Activated CD4-positive, CD25-positive, alpha-beta regulatory T cell treated with anti-CD3 and anti-CD28 coated beads, Interleukin-2, amount 50 U/mL, for 24 hours (primary cell): ENCODE measurements around the gene PPDPF.

Source experiments
- ATAC-seq, 2 donors: fragments of 150-1000 bp; cut with Tn5 transposase; one replicate each; pipeline ENCODE4 v1.10.0; 2021; ENCODE audit warnings: mild to moderate bottlenecking in 1 of 2, moderate library complexity in 1 of 2

The PPDPF gene

DNA sequence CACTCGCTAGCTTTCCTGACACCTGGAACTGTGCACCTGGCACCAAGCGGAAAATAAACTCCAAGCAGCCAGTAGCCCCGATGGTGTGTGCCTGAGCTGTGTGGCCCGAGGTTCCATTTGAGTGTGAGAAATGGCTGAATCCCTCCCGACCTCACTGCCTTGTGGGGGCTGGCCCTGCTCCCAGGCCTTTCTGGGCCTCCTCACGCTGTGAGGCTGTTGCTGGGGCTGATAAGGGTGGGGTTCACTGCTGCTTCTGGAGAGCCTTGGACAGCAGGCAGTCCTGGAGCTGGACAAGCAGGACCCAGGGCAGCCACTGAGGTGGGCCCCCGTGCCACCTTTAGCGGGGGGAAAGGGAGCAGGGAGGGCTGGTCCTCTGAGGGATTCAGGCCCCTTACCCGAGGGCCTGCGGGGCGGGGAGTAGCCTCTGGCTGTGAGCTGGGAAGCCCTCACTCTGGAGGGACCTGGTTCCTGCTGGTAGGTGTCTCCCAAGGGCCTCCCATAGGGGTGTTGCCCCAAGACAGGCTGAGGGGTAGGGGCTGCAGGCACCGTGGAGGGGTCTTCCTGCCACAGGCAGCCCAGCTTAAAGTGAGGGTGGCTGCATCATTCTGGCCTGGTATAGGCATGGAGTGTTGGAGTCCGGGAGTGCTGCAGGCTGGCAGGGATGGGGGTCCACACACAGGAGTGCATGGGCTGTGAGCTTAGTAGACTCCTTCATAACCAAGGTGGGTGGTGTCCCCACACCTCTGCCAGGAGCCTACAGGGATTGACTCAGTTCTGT, 1.7 kb downstream of the PPDPF start:
- no peak for ATAC-seq

DNA sequence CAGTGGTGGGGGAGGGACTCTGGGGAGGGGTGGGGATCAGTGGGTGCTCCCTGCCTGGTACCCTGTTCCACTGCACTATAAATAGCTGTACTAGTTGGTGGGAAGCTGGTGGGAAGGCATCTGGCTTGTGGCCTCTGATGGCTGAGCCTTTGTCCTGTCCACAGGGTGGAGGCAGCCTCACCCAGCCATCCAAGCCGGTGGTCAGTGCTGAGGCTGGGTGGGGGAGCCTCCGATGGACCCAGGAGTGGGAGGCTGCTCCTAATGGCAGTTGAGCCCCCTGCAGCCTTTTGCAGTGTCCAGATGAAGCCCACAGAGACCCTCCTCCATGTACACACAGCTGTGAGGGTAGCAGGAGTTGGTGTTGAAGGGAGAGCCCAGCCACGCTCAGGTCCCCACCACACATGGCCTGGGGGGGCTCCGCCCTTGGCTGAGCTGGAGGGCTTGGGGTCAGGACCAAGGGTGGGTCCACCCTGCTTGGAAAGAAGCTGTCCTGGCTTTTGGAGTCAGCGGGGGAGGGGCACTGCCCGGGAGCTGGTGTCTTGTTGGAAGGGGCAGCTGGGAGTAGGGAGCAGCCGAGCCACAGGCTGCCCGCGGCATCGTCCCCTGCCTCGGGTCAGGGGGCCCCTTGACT, 2.5 kb downstream of the PPDPF start:
- ATAC-seq = no peak

DNA sequence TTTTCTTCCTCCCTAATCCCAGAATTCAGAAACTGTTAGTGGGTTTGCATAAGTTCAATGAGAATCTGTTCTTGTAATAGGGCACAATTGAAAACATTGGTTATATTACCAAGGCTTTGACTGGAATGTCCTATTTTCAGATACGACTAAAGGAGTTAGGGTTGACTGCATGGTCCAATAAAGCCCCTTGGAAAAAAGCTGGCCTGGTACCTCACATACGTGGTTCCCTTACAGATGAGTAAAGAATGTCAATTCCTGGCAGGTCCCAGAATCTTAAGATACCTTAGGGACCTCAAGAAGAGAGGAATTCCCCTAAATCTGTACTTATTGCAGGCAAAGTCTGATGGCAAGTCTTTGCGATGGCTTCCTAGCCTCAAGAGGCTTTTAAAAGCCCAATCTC, 4.6 kb downstream of the PPDPF start:
- no peak for ATAC-seq

DNA sequence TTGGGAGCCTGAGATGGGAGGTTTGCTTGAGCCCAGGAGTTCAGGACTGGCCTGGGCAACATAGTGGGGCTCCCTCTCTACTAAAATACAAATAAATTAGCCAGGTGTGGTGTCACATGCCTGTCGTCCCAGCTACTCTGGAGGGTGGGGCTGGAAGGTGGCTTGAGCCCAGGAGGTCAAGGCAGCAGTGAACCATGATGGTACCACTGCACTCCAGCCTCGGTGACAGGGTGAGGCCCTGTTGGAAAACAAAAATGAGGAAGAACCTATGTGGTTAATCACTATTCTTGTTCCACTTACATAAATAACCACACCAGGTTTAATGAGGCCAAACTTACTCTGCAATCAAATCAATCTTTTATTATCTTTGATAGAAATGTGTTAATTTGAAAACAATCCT, 5.4 kb downstream of the PPDPF start:
- ATAC-seq = no peak

DNA sequence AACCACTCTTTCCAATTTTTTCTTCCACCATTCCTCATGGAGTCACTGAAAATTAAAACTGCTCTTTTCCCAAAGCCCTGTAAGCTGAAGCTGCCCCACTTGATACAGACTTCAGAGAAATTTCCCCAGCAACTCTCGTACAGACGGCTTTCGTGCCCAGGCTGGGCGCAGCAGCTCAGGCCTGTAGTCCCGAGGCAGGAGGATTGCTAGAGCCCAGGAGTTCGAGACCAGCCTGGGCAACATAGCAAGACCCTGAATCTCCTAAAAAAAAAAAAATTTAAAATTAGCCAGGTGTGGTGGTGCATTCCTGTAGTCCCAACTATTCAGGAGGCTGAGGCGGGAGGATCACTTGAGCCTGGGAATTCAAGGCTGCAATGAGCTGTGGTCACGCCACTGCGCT, 6.6 kb downstream of the PPDPF start:
- ATAC-seq = no peak

DNA sequence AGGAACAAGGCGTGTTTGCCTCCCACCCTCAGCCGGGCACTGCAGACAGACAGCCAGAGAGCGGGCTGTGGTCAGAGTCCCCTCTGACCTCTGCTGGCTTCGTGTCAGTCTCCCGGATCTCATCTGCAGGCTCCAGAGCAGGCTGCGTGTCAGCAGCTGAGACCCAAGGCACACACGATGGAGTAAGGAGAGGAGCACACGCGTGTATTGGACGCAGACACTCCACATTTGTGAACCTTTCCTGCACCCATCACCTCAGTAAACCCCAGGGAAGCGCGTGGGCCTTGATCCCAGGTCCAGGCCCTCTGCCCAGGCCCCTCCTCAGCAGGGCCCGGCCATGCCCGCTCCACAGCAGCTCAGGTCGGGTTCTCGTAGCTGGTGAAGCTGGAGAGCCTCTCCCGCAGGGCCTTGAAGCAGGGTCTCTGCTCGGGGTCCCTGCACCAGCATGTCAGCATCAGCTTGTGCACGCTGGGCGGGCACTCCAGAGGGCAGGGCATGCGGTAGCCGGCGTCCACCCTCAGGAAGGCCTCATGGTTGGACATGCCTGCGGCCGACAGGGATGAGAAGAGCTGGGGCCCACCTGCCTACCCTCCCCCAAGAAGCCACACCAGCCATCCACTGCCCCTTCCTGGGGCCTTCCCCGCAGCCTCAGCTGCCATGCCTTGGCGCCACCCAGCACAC, 8.8 kb downstream of the PPDPF start:
- ATAC-seq = no peak

DNA sequence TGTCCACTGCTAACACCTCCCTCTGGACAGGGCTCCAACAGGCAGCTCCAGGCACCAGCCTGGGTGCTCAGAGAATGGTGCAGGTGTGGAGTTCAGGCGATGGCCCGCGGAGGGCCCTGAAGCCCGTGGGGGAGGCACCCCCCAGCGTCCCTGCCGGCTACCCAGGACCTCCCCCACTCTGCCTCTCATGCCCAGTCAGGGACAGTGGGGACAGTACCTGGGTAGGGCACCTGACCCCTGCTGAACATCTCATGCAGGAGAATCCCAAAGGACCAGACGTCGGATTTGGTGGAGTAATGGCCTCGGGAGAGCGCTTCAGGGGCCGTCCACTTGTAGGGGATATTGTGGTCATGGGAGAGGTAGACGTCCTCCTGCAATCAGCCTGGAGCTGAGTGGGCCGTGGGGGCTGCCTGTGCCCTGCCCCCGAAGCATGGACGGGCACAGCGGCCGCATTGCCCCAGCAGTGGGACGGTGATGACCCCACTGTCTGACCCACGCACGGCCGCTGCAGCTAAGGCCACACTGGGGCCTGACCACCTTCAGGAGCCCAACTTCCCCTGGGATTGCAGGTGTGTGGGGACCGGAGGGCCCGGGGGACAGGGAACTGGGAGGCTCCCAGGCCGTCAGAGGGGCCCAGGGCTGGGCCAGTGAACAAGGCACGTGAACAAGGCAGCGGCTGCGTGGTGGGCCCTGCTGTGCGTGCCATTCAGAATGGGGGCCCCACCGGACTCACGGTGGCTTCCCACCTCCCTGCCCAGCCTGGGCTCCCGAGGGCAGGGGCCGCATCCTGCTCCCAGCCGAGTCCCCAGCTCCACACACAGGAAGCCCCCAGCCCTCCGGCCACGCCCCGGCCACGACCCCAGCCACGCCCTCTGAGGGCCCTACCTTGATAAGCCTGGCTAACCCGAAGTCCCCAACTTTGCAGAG, 9.6 kb downstream of the PPDPF start:
- no peak for ATAC-seq

DNA sequence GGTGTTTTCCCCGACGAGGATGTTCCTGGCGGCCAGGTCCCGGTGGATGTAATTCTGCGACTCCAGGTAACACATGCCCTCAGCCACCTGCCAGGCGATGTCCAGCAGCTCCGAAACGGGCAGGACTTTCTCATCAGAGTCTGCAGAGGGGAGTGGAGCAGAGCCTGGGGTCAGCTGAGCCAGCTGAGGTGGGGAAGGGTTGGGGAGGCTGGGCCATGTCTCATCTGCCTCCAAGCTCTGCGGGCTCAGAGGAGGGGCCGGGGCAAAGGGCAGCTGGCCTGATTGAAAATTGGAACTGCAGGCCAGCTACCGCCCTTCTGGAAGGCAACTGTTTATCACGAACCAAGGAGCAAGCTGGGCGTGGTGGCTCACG, 10.2 kb downstream of the PPDPF start:
- ATAC-seq = no peak

DNA sequence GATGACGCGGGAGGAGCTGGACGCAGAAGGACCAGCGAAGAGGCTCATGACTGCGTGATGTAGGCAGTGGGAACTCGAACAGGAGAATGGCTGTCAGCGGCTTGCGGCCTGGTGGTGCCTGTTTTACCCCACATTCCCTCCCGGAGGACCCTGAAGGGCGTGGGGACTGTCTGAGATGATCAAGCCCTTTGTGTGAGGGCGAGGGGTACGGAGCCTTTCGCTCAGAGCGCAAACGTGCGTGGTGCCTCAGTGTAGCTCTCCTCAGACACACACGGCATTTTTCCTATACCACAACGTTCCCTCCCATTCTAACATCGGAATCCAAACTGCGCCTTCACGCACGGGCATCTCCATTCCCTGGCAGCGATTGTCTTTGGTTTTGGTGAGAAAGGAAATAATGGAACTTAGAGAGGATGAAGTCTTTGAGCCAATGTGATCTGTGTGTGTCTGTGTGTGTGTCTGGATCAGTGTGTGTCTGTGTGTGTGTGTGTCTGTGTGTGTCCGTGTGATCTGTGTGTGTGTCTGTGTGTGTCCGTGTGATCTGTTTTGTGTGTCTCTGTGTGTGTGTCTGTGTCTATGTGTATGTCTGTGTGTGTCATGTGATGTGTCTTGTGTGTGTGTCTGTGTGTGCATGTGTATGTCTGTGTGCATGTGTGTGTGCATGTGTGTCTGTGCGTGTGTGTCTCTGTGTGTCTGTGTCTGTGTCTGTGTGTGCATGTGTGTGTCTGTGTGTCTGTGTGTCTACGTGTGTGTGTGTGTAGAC, 11.3 kb downstream of the PPDPF start:
- ATAC-seq = no peak

DNA sequence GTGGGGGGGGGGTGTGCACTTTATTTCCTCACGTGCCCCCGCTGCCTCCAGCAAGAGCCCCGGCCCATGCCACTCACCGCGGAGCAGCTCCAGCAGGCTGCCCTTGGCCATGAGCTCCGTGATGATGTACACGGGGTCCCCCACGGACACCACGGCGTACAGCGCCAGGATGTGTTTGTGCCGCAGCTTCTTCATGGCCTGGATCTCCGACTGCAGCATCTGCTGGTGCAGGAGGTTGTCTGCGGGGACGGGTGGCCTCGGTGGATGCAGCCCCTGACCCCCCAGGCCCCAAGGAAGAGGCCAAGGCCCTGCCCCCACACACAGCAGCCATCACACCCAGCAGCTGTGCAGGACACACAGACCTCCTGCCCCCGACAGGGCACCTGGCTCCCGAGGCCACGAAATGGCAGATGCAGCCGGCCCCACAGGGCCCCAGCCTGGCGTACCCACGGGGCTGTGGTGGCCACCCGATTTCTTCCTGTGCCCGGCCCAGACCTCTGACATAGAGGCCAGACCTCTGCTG, 11.9 kb downstream of the PPDPF start:
- no peak for ATAC-seq

DNA sequence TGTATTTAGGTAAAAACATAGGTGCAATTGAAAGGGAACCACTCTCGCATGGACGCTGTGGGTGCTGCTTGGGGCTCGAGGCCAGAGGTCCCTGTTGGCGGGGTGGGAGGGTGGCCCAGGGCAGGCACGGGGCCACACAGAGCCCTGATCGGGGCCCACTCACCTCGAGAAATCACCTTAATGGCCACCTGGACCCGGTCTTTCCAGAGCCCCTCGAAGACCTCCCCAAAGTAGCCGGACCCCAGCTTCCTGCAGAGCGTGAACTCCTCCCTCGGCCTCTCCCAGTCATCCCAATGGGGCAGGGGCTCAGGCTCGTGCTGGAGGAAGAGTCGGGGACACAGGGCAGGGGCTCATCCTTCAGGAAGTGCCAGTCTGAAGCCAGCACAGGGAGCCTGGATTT, 12.8 kb downstream of the PPDPF start:
- ATAC-seq = no peak

DNA sequence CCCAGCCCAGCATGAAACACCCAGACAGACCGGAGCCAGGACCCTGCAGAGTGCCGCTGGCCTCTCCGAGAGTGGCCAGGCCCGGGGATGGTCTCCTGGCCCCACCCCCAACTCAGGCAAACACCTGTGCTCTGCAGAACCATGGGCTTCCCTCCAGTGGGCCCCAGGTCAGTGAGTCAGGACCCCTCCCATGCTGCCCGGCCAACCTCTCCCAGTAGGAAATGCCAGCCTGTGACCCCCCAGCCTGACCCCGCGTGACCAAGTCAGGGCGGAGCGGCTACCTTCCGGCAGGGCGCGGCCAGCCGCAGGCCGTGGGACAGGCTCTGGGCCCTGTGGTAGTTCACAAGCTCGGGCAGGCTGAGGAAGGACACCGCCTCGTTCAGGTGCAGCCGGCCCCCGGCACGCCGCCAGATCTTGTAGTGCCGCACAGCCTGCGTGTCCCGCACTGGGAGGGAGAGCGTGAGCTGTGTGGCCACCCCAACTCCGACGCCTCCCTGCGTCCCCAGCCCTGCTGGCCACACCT, 13.4 kb downstream of the PPDPF start:
- no peak for ATAC-seq

DNA sequence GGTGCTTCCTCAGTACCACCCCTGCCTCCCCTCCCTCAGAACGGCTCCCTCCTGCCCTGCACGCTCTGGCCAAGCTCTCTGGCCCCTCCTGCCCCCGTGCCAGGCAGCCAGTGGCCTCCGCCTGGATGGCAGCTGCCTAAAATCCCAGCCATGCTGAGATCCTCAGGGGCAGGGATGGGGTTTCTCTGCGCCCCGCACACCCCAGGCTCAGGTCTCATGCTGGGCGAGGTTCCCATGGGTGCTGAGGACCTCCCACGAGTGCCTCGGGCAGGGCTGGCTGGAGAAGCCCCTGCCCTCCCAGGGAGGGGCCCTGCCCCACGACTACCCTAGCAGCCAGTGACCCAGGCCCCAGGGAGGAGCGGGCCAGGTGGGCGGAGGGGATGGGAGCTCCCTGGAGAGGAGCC, 13.9 kb downstream of the PPDPF start:
- no peak for ATAC-seq

DNA sequence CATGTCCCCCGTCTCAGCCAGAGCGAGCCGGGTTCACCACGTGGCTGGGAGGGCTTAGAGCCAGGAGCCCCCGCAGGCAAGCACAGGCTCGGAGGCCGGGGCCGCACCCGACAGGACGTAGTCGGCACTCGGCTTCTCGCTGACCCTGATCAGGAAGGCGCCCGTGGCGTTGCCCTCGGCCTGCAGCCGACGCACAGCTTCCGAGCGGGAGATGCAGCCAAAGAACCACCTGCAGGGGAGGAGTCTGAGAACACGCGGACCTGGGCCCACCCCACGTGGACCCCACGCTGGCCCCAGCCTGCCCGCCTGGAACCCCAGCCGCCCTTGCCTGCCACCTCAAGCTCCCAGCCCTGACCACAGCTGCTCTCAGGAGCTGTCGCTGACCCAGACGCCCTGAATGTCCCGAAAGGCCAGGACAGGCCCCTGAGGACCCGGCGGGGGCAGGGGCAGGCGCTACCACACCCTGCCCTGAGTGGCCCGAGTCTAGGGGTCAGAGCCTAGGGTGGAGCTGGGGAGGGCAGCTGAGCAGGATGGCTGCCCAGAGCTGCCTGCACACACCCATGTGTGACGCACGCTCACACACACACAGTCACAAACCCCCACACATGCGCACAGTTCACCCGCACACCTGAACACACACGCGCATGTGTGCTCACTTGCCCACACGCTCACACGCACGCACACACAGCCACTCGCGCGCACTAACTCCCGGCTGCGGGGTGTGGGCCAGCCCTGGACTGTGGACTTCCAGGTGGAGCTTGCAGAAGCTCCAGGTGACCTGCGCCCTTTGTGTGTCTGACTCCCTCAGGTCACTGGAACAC, 14.5 kb downstream of the PPDPF start:
- no peak for ATAC-seq

DNA sequence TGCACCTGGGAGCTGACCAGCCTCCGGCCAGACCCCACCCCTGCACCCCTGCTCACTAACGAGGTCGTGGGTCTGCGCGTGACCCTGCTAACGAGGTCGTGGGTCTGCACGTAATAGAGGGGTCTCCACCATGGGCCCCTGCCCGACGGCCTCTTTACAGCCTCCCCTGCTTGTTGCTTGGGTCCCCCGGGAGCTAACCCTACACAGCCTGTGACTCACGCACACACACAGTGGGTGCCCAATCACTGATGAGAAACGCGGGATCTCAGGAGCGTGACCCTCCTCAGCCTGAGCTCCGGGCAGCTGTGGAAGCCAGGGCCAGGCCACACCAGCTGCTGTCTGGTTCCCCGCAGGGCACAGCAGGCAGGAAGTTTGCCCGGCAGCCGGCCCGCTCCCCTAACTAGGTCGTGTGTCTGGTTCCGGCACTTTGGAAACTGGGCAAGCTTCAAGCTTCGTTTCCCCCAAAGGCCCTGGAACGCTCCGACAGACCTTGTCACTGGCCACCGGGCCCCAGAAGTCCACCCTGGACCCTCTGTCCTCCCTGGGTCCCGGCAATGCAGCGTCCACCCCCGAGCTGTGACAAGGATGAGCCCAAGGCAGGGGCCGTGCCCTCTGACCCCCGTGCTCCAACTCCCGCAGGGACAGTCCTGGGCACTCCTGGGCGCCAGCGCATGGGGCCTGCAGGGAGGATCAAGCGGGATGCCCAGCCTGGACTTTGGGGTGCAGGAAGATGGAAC, 15.8 kb downstream of the PPDPF start:
- no peak for ATAC-seq

DNA sequence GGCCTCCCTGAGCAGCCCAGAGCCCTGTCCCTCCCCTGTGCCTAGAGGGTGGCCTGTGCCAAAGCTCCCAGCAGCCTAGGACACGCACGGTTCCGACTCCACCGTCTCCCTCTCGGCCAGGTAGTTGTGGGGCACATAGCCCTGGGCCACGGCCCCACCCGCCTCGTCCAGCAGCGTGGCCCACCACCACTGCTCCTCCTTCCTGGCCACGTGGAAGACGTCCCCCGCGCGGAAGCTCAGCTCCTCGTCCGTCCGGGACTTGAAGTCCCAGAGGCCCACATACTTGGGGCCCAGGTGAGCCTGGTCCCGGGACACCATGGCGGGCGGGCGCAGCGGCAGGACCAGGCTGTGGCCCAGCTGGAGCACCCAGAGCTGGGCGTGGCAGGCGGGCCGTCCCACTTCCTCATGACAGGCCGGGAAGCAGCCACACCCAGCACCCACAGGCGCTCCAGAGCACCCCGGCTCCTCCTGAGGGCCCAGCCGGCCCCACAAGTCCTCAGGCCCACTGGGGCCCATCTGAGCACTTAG, 16.5 kb downstream of the PPDPF start, which contains the start of gene PTK6:
Gene PTK6, minus strand, starts transcription at position 380 of the 528 bp plus-strand sequence. Its CDS starts 62 bp downstream, at position 318.
- peak in 1 of 2 donors; percentile 2 for ATAC-seq

DNA sequence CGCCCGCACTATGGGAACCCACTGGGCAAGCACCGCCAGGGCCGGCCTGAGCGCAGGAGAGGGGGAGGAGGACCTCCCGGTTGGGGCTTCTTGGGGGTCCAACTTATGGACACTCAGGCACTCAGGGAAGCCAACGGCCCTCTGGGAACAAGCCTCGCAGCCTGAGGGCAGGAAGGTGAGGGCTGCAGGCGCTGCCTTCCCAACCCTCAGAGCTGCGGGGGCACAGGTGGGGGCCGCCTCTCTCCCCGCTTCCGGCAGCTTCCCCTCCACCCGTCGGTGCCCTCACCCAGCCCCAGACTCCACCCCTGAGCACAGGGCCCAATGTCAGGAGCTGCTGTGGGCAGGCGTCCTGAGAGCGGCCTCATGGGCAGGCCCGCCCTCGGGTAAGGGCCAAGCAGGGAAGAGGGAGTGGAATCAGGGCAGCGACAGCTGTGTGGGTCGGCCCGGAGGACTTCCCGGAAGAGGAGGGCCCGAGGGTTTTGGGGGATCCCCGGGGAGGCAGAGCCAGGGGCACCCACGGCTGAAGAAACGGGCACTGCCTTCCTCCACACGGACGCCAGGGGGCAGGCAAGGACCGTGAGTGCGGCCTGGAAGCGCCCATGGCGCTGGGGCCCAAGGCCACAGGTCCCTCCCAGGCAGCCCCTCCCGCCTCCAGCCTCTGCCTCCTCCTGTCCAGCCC, 17.1 kb downstream of the PPDPF start:
- peak; percentile 94 to 95 for ATAC-seq

DNA sequence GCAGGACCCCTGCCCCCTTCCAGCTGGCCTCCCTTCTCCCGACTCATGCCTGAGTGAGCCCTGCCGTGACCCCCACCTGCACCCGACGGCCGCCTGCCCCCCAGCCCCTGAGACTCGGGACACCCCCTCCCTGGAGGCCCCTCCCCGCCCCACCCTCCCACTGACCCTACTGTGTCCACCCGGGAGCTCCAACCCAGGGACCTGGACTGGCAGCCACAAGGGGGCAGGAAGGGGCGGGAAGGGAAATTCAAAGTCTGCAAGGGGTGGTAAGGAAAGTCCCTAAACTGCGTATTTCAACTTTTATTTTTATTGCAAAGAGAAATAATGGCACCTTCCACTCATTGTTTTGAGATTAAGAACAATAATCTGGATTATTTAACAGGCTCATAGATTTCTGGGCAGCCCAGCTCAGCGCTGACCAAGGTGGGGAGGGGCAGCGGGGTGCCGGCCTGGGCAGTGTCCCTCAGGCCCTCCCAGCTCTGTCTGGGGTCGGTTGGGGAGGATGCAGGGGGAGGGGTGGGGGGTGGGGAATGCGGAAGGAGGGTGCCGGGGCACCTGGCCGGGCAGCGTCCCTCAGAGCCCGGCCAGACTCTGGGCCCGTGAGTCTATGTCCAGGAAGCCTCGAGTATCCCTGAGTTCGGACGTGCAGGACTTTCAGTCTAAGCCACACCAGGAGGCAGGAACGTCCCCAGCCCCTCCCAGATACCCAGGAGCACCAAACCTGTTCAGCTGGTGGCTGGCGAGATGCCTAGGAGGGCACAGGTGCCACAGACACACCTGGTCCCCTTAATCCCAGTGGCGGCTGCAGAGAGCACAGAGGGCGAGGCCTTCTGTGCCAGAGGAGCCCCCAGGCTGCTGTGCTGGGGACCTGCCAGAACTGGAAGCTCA, 17.9 kb downstream of the PPDPF start:
- ATAC-seq = peak in 1 of 2 donors; percentile 0
